OCI-LY3 (cell line): ENCODE results near the gene CDCP1.

ENCODE experiments used
- H2AFZ ChIP-seq: fragments of 200-600, 300-600 bp; shearing (Covaris generic); 2 replicates; pipeline ENCODE4 v1.6.0; 2014; ENCODE audit warnings: antibody characterized with exemption, low read depth, low read length
- H3K27ac ChIP-seq: fragments of 200-600, 300-600 bp; sonication (generic); 2 replicates; pipeline ENCODE4 v1.5.1; 2014; ENCODE audit warnings: mild to moderate bottlenecking, low read length, moderate library complexity, mixed read lengths
- H3K27me3 ChIP-seq: fragments of 200-600, 300-600 bp; sonication (generic); 2 replicates; pipeline ENCODE4 v1.6.1; 2014; ENCODE audit warnings: low read depth, low read length, mixed read lengths
- H3K36me3 ChIP-seq: fragments of 200-600, 300-600 bp; sonication (generic); replicated peaks from 2 replicates; pipeline ENCODE3; 2014; ENCODE audit warnings: low read depth, low read length, mixed read lengths
- H3K4me1 ChIP-seq: fragments of 300-600, 200-600 bp; sonication (generic); 2 replicates; pipeline ENCODE4 v1.6.1; 2014; ENCODE audit warnings: low read length, mixed read lengths
- H3K4me2 ChIP-seq: fragments of 200-600, 300-600 bp; sonication (generic); 2 replicates; pipeline ENCODE4 v1.6.1; 2014; ENCODE audit warnings: low read length, mixed read lengths
- H3K4me3 ChIP-seq: fragments of 300-600, 200-600 bp; sonication (generic); 2 replicates; pipeline ENCODE4 v1.5.1; 2014; ENCODE audit warnings: antibody characterized with exemption, mild to moderate bottlenecking, low read length, moderate library complexity
- H3K79me2 ChIP-seq: fragments of 300-600, 200-600 bp; shearing (Covaris generic); 2 replicates; pipeline ENCODE4 v1.6.1; 2014; ENCODE audit warnings: mild to moderate bottlenecking, low read length, mixed read lengths
- H3K9ac ChIP-seq: fragments of 300-600, 200-600 bp; shearing (Covaris generic); 2 replicates; pipeline ENCODE4 v1.6.0; 2014; ENCODE audit warnings: mild to moderate bottlenecking, low read length, moderate library complexity
- H3K9me3 ChIP-seq: fragments of 200-600, 300-600 bp; shearing (Covaris generic); 2 replicates; pipeline ENCODE4 v1.6.1; 2014; ENCODE audit warnings: low read length, mixed read lengths; ENCODE audit not compliant: insufficient read depth
- H4K20me1 ChIP-seq: fragments of 200-600, 300-600 bp; sonication (generic); 2 replicates; pipeline ENCODE4 v1.6.1; 2016; ENCODE audit warnings: low read length, mixed read lengths; ENCODE audit not compliant: insufficient read depth
- CTCF ChIP-seq: fragments of 200-600, 300-600 bp; sonication (generic); IDR thresholded peaks from 2 replicates; pipeline ENCODE4 v1.5.1; 2014; ENCODE audit warnings: antibody characterized with exemption, low read length, low read depth
- EZH2phosphoT487 ChIP-seq: fragments of 200-600 bp; shearing (Covaris generic); IDR thresholded peaks from 2 replicates; pipeline ENCODE4 v1.6.1; 2018; ENCODE audit warnings: antibody characterized with exemption, mixed run types, low read depth

CDCP1 gene

GRCh38 chr3:45188719-45189659, 42.8 kb upstream of the CDCP1 start:
- Histone ChIP-seq H3K27ac (no peak overlapping the region), H2AFZ (no peak overlapping the region), H3K4me3 (no peak overlapping the region), H3K27me3 (peaks cover 54% of the 10 kb centered on the region), H3K4me2 (no peak overlapping the region), H3K79me2 (no peaks in the 10 kb centered on the region), H3K9me3 (no peaks in the 10 kb centered on the region), H3K4me1 (peaks cover 19% of the 10 kb centered on the region), H3K9ac (no peak overlapping the region), H4K20me1 (no peaks in the 10 kb centered on the region; the same call in 1 of the 2 replicates), H3K36me3 (no peaks in the 10 kb centered on the region)
- TF ChIP-seq EZH2phosphoT487 (no peak), CTCF (no peak)

GRCh38 chr3:45187694-45188141, 41.5 kb upstream of the CDCP1 start:
- peak overlapping the region; percentile 50 for H3K4me2 ChIP-seq
- TF ChIP-seq EZH2phosphoT487: no peak
- TF ChIP-seq CTCF: no peak
- no peak overlapping the region for H3K9ac ChIP-seq
- no peaks in the 10 kb centered on the region for H3K79me2 ChIP-seq
- H2AFZ ChIP-seq: peak overlapping the region; percentile 42; the same call in 1 of the 2 replicates
- H4K20me1 ChIP-seq: no peaks in the 10 kb centered on the region; the same call in 1 of the 2 replicates
- H3K4me3 ChIP-seq: peak overlapping the region; percentile 11; the same call in 1 of the 2 replicates
- no peaks in the 10 kb centered on the region for H3K9me3 ChIP-seq
- peaks cover 26% of the 10 kb centered on the region for H3K4me1 ChIP-seq
- no peaks in the 10 kb centered on the region for H3K36me3 ChIP-seq
- peaks cover 44% of the 10 kb centered on the region for H3K27me3 ChIP-seq
- no peak overlapping the region for H3K27ac ChIP-seq

- Histone ChIP-seq H4K20me1 (no peaks in the 10 kb centered on the region; the same call in 1 of the 2 replicates), H2AFZ (no peak overlapping the region), H3K27me3 (peaks cover 38% of the 10 kb centered on the region), H3K4me1 (peaks cover 26% of the 10 kb centered on the region), H3K36me3 (no peaks in the 10 kb centered on the region), H3K4me2 (peak overlapping the region; percentile 50), H3K27ac (no peak overlapping the region), H3K4me3 (no peak overlapping the region), H3K9me3 (no peaks in the 10 kb centered on the region), H3K79me2 (no peaks in the 10 kb centered on the region), H3K9ac (no peak overlapping the region)
- TF ChIP-seq CTCF: no peak
- no peak for TF ChIP-seq EZH2phosphoT487
Measured at GRCh38 chr3:45186871-45187270, 40.7 kb upstream of the CDCP1 start.

- Histone ChIP-seq H3K9ac (no peak overlapping the region), H3K27me3 (peaks cover 41% of the 10 kb centered on the region), H3K4me1 (peaks cover 26% of the 10 kb centered on the region), H3K4me3 (no peak overlapping the region), H4K20me1 (no peaks in the 10 kb centered on the region; the same call in 1 of the 2 replicates), H2AFZ (no peak overlapping the region), H3K79me2 (no peaks in the 10 kb centered on the region), H3K27ac (no peak overlapping the region), H3K4me2 (no peak overlapping the region), H3K9me3 (no peaks in the 10 kb centered on the region), H3K36me3 (no peaks in the 10 kb centered on the region)
- TF ChIP-seq CTCF: no peak
- TF ChIP-seq EZH2phosphoT487: no peak
Measured at GRCh38 chr3:45185461-45185860, 39.3 kb upstream of the CDCP1 start.
